Fibroblast of the aortic adventitia (primary cell): ENCODE data around the gene ELMOD1. TPM values are rescaled to one million over a fixed set of nuclear protein-coding genes. Genes with fewer than 3 reads are reported as not detected.

Source experiments
- DNase-seq: peaks from one replicate; pipeline ENCODE4 v3.0.0-alpha.2; 2010; ENCODE audit warnings: low read depth
- H3K4me3 ChIP-seq: 2 replicates; pipeline ENCODE4 v1.5.1; 2011; ENCODE audit warnings: low read depth, mild to moderate bottlenecking, control low read depth, low read length, moderate library complexity
- CTCF ChIP-seq: IDR thresholded peaks from 2 replicates; pipeline ENCODE4 v1.5.1; 2011; ENCODE audit warnings: mild to moderate bottlenecking, low read length, control low read depth, inconsistent platforms; ENCODE audit not compliant: insufficient read depth
- total RNA-seq: library from RNA; depleted of rRNA; stranded (reverse); fragments of >200 nt; gene quantifications from 2 replicates; pipeline ENCODE4 v1.2.3, GENCODE V29; 2012; ENCODE audit warnings: low replicate concordance

ELMOD1 gene
- total RNA-seq, 1 donor = 0.36 TPM

GRCh38 chr11:107682572-107682971, 91.6 kb downstream of the ELMOD1 start:
- DNase-seq = no peak
- no peak overlapping the region for H3K4me3 ChIP-seq
- TF ChIP-seq CTCF = no peak

GRCh38 chr11:107683061-107683460, 92.1 kb downstream of the ELMOD1 start:
- no peak for TF ChIP-seq CTCF
- no peak overlapping the region for H3K4me3 ChIP-seq
- DNase-seq = no peak

DNA sequence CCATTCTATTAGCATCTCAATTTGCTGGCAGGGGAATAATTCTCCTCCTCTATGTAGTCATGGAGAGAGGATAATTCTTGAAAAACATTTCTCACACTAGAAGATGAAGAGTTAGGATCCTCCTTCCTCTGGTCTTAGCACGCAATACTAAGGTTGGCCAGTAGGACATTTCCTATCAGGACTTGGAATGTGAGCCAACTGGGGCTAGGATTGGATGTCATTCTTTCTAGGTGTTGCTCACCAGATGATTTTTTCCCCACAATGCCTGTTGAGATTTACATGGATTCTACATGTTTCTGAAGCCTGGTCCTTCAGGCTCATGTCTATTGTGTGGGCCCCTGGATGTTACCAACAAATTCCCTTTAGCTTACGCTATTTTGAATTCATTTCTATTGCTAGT, 92.9 kb downstream of the ELMOD1 start:
- DNase-seq = no peak
- peak; percentile 64 for TF ChIP-seq CTCF
- no peak overlapping the region for H3K4me3 ChIP-seq

DNA sequence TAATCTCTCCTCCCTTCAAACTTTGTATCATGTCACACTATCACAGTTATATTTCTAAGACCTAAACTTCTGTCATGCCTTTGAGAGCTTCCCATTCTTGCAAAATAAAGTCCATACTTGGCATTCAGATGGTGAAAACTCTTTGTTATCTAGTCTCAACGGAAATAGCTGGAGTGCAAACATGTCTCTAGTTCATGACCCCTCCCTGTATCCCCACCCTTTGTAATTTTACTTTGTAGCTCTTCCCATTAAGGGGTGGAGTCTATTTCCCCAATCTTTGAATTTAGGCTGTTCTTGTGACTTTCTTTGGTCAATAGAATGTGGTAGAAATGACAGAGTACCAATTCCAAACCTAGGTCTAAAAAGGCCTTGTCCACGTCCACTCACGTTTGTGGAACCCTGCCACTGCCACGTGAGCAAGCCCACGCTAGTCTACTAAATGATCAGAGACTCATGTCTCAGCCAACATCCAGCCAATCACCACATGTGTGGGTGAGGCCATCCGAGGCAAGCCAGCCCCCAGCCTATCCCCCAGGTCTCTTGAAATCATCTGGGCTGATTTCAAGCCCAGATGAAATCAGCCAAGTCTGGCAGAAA, 97.5 kb downstream of the ELMOD1 start:
- TF ChIP-seq CTCF = no peak
- DNase-seq = peak; percentile 28
- H3K4me3 ChIP-seq = no peak overlapping the region

- TF ChIP-seq CTCF = peak; percentile 64
- peak; percentile 78 for DNase-seq
- H3K4me3 ChIP-seq = peak overlapping the region; percentile 22
Measured at GRCh38 chr11:107689317-107690202, 98.6 kb downstream of the ELMOD1 start.

- DNase-seq = peak; percentile 95
- no peak for TF ChIP-seq CTCF
- H3K4me3 ChIP-seq = no peak overlapping the region
Measured at GRCh38 chr11:107691000-107691750, 100.2 kb downstream of the ELMOD1 start.
